K562 treated with DMSO at 1 percent for 12 hours (cell line): Measurements from ENCODE around the gene TMPRSS7. TPM values are rescaled to one million over a fixed set of nuclear protein-coding genes. Genes with fewer than 3 reads are reported as not detected.

Source experiments
- total RNA-seq: library from RNA; unstranded; fragments of 300-600 nt; gene quantifications from 2 replicates; pipeline ENCODE4 v1.2.3, GENCODE V29; 2022; ENCODE audit not compliant: insufficient read depth

Gene TMPRSS7
- not detected in 2 replicates for total RNA-seq

GRCh38 chr3:112034436-112034835, at the start of gene TMPRSS7:
Gene TMPRSS7, plus strand, starts transcription at chr3:112034736. Its CDS starts 110 bp downstream, at chr3:112034846.

GRCh38 chr3:111998636-111999483, 35.7 kb upstream of the TMPRSS7 start, which contains the start of gene TAGLN3:
Gene TAGLN3, plus strand, starts transcription at chr3:111998922. Its CDS starts 501 bp downstream, at chr3:111999423.

GRCh38 chr3:112086076-112086854, 51.7 kb downstream of the TMPRSS7 start, which contains the start of gene C3orf52:
Gene C3orf52, plus strand, starts transcription at chr3:112086389. Its CDS starts 19 bp downstream, at chr3:112086408.

Other genes with a start within 250 kb of the TMPRSS7 start
- not detected in 2 replicates for gene PHLDB2, start 175.5 kb upstream of the TMPRSS7 start, total RNA-seq
- 9.1 and 15.1 TPM in 2 replicates for gene ABHD10, start 55.7 kb upstream of the TMPRSS7 start, total RNA-seq
- not detected in 2 replicates for gene TAGLN3, start 35.8 kb upstream of the TMPRSS7 start, total RNA-seq
- gene C3orf52, start 51.7 kb downstream of the TMPRSS7 start, total RNA-seq: 1.0 and 3.9 TPM in 2 replicates
- gene GCSAM, start 98.5 kb downstream of the TMPRSS7 start, total RNA-seq: 0.35 TPM in 1 of 2 replicates, not detected in the other